Neuronal stem cell (in vitro differentiated cells): Measurements from ENCODE around the gene KCNN3.
"Not testable (repeated sequence)": the region's sequence is repeated elsewhere in the genome, so short reads cannot be mapped to it uniquely, and the experiment has no call there.

ENCODE experiments used
- DNase-seq: peaks from one replicate; pipeline ENCODE4 v3.0.0-alpha.2; 2013; ENCODE audit warnings: low spot score
- H2AFZ ChIP-seq: one replicate; pipeline ENCODE4 v1.6.1; 2013; ENCODE audit warnings: mild to moderate bottlenecking, low read length, inconsistent platforms
- H2AK5ac ChIP-seq: 2 replicates; pipeline ENCODE4 v1.6.1; 2013; ENCODE audit warnings: low read depth, mild to moderate bottlenecking, inconsistent platforms, low read length, moderate library complexity, mixed read lengths
- H2BK120ac ChIP-seq: 2 replicates; pipeline ENCODE4 v1.6.1; 2013; ENCODE audit warnings: low read depth, mild to moderate bottlenecking, inconsistent platforms, low read length, moderate library complexity, mixed read lengths
- H2BK12ac ChIP-seq: one replicate; pipeline ENCODE4 v1.6.1; 2013; ENCODE audit warnings: low read length, inconsistent platforms
- H2BK15ac ChIP-seq: 2 replicates; pipeline ENCODE4 v1.6.1; 2013; ENCODE audit warnings: mild to moderate bottlenecking, low read length, inconsistent platforms, mixed read lengths
- H2BK5ac ChIP-seq: one replicate; pipeline ENCODE4 v1.6.1; 2013; ENCODE audit warnings: inconsistent platforms, mild to moderate bottlenecking, low read length, moderate library complexity
- H3K14ac ChIP-seq: one replicate; pipeline ENCODE4 v1.6.1; 2013; ENCODE audit warnings: low read length, inconsistent platforms
- H3K18ac ChIP-seq: 2 replicates; pipeline ENCODE4 v1.6.1; 2013; ENCODE audit warnings: low read length, inconsistent platforms
- H3K23ac ChIP-seq: 2 replicates; pipeline ENCODE4 v1.6.1; 2013; ENCODE audit warnings: low read depth, mild to moderate bottlenecking, mixed read lengths, low read length, inconsistent platforms; ENCODE audit not compliant: poor library complexity
- H3K27ac ChIP-seq: replicated peaks from 3 replicates; pipeline ENCODE4 v1.5.1; 2013; ENCODE audit warnings: low read length, inconsistent platforms
- H3K27me3 ChIP-seq, 3 experiments: 2 replicates each; pipeline ENCODE4 v1.6.1; 2013; ENCODE audit warnings: low read length in 3 of 3, mild to moderate bottlenecking in 2 of 3, inconsistent platforms in 1 of 3, low read depth in 1 of 3, mixed read lengths in 1 of 3, moderate library complexity in 1 of 3; ENCODE audit not compliant: control insufficient read depth in 3 of 3, insufficient read depth in 3 of 3
- H3K36me3 ChIP-seq, 2 donors: replicated peaks in 1 of 2; 2 replicates each; pipeline ENCODE4 v1.6.1; 2013; ENCODE audit warnings: low read length in 2 of 2; ENCODE audit not compliant: control insufficient read depth in 2 of 2, insufficient read depth in 2 of 2
- H3K4ac ChIP-seq: 2 replicates; pipeline ENCODE4 v1.6.1; 2013; ENCODE audit warnings: inconsistent platforms, mild to moderate bottlenecking, low read length, moderate library complexity
- H3K4me1 ChIP-seq, 2 donors: 1 replicate in 1 of 2; 2 replicates in 1 of 2; pipeline ENCODE4 v1.6.1; 2013; ENCODE audit warnings: low read length in 2 of 2, low read depth in 1 of 2; ENCODE audit not compliant: control insufficient read depth in 2 of 2, insufficient read depth in 1 of 2
- H3K4me2 ChIP-seq: one replicate; pipeline ENCODE4 v1.6.1; 2013; ENCODE audit warnings: mild to moderate bottlenecking, low read length, inconsistent platforms; ENCODE audit not compliant: insufficient read depth, poor library complexity, severe bottlenecking
- H3K4me3 ChIP-seq, 2 donors: 2 replicates each; pipeline ENCODE4 v1.5.1; 2013; ENCODE audit warnings: low read length in 2 of 2, mild to moderate bottlenecking in 2 of 2, inconsistent platforms in 1 of 2, moderate library complexity in 1 of 2
- H3K79me1 ChIP-seq: one replicate; pipeline ENCODE4 v1.6.1; 2013; ENCODE audit warnings: low read depth, mild to moderate bottlenecking, inconsistent platforms, low read length, moderate library complexity
- H3K9ac ChIP-seq: one replicate; pipeline ENCODE4 v1.6.1; 2013; ENCODE audit warnings: mild to moderate bottlenecking, low read depth, low read length, inconsistent platforms; ENCODE audit not compliant: poor library complexity
- H3K9me3 ChIP-seq, 2 donors: replicated peaks in 1 of 2; 2 replicates each; pipeline versions ENCODE3 to v1.6.1; 2013; ENCODE audit warnings: low read length in 2 of 2, mild to moderate bottlenecking in 2 of 2, inconsistent platforms in 1 of 2, low read depth in 1 of 2, mixed read lengths in 1 of 2, moderate library complexity in 1 of 2; ENCODE audit not compliant: control insufficient read depth in 2 of 2, insufficient read depth in 1 of 2
- H4K8ac ChIP-seq: one replicate; pipeline ENCODE4 v1.6.1; 2013; ENCODE audit warnings: low read depth, mild to moderate bottlenecking, inconsistent platforms, low read length, moderate library complexity
- H4K91ac ChIP-seq: one replicate; pipeline ENCODE4 v1.6.1; 2013; ENCODE audit warnings: low read length, low read depth, mild to moderate bottlenecking, inconsistent platforms; ENCODE audit not compliant: poor library complexity
- WGBS, 2 donors: extraction: QIAGEN DNeasy Blood & Tissue Kit; methylation state at CpG; one replicate each; pipeline ENCODE4 v1.1.7; 2013; ENCODE audit warnings: missing lambda C conversion rate in 2 of 2, mixed read lengths in 1 of 2; ENCODE audit not compliant: insufficient read length in 2 of 2, insufficient replicate concordance in 1 of 2; ENCODE audit errors: extremely low coverage in 2 of 2; 5-methylcytosine and 5-hydroxymethylcytosine counted together

KCNN3 gene

DNA sequence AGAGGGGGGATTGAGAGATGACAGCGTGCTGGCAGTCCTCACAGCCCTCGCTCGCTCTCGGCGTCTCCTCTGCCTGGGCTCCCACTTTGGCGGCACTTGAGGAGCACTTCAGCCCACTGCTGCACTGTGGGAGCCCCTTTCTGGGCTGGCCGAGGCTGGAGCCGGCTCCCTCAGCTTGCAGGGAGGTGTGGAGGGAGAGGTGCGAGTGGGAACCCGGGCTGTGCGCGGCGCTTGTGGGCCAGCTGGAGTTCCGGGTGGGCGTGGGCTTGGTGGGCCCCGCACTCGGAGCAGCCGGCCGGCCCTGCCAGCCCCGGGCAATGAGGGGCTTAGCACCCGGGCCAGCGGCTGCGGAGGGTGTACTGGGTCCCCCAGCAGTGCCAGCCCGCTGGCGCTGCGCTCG lies 192.2 kb downstream of the KCNN3 start:
- not testable (repeated sequence) for H2BK5ac ChIP-seq, H3K4me1 ChIP-seq, DNase-seq, H3K36me3 ChIP-seq, H3K9ac ChIP-seq, H3K27ac ChIP-seq, H3K23ac ChIP-seq, H2BK15ac ChIP-seq, H2BK120ac ChIP-seq, H2AK5ac ChIP-seq, H4K8ac ChIP-seq, H3K79me1 ChIP-seq, H3K9me3 ChIP-seq, H3K4ac ChIP-seq, H4K91ac ChIP-seq, H3K18ac ChIP-seq, H2BK12ac ChIP-seq, H3K4me2 ChIP-seq, H2AFZ ChIP-seq, H3K4me3 ChIP-seq, H3K14ac ChIP-seq, H3K27me3 ChIP-seq
- WGBS, 2 donors: no CpG with 5 or more reads among the region's 27 CpGs

DNA sequence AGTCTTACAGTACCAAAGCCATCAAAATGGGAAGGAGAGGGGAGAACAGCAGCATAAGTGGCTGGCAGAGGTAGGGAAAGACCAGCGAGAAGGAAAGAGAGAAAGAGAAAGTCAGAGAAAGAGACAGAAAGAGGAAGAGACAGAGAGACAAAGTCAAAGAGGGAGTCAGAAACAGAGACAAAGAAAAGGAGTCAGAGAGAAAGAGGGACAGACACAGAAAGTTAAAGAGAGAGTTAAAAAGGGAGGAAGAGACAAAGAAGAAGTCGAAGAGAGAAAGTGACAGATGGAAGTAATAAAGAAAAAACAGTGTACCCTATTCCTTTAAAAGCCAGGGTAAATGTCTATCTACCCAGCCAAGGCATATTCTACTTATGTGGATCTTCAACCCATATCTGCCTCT lies 193.2 kb downstream of the KCNN3 start:
- not testable (repeated sequence) for H3K4me1 ChIP-seq

GRCh38 chr1:154674456-154674855 lies 195.6 kb downstream of the KCNN3 start:
- not testable (repeated sequence) for H3K23ac ChIP-seq

More for the DNA sequence above, 193.2 kb downstream of the KCNN3 start:
- not testable (repeated sequence) for H3K9ac ChIP-seq, H2BK15ac ChIP-seq, H3K4me2 ChIP-seq, H3K27me3 ChIP-seq, H2AFZ ChIP-seq, H3K23ac ChIP-seq, H3K36me3 ChIP-seq, H3K4me3 ChIP-seq, H3K14ac ChIP-seq, H3K9me3 ChIP-seq, H2AK5ac ChIP-seq, H2BK5ac ChIP-seq, H3K79me1 ChIP-seq, H2BK12ac ChIP-seq, H4K8ac ChIP-seq, H4K91ac ChIP-seq, DNase-seq, H3K18ac ChIP-seq, H2BK120ac ChIP-seq, H3K27ac ChIP-seq, H3K4ac ChIP-seq
- WGBS, 2 donors: no CpG with 5 or more reads among the region's 2 CpGs

GRCh38 chr1:154672245-154672644 lies 197.8 kb downstream of the KCNN3 start:
- not testable (repeated sequence) for H2BK120ac ChIP-seq, H2BK12ac ChIP-seq, H2AFZ ChIP-seq, H3K9me3 ChIP-seq, H3K18ac ChIP-seq, H4K8ac ChIP-seq, H3K4me2 ChIP-seq, H3K4me3 ChIP-seq, H2BK15ac ChIP-seq, H3K4ac ChIP-seq, H4K91ac ChIP-seq, DNase-seq, H2AK5ac ChIP-seq, H2BK5ac ChIP-seq, H3K27ac ChIP-seq, H3K36me3 ChIP-seq, H3K27me3 ChIP-seq, H3K79me1 ChIP-seq, H3K14ac ChIP-seq, H3K4me1 ChIP-seq, H3K9ac ChIP-seq, H3K23ac ChIP-seq
- no CpG with 5 or more reads among the region's 8 CpGs for WGBS, 2 donors

More at GRCh38 chr1:154674456-154674855, 195.6 kb downstream of the KCNN3 start:
- not testable (repeated sequence) for H3K4me2 ChIP-seq, H3K14ac ChIP-seq, H3K4me1 ChIP-seq, H3K9ac ChIP-seq, H3K27me3 ChIP-seq, DNase-seq, H3K18ac ChIP-seq, H3K4me3 ChIP-seq, H2BK120ac ChIP-seq, H3K79me1 ChIP-seq, H2BK15ac ChIP-seq, H3K27ac ChIP-seq, H4K8ac ChIP-seq, H3K36me3 ChIP-seq, H3K9me3 ChIP-seq, H3K4ac ChIP-seq, H2BK12ac ChIP-seq, H2BK5ac ChIP-seq, H4K91ac ChIP-seq, H2AFZ ChIP-seq, H2AK5ac ChIP-seq
- no CpG with 5 or more reads among the region's 7 CpGs for WGBS, 2 donors
